ENCODE data around the gene OSBPL9.

OSBPL9 gene

GRCh38 chr1:51656374-51656773 lies 39.5 kb downstream of the OSBPL9 start:
- Histone ChIP-seq H3K9me3 (ENCODE audit: severe bottlenecking) (no peaks in the 10 kb centered on the region), H3K36me3 (ENCODE audit: low read depth) (peaks cover 5% of the 10 kb centered on the region; the same call in 1 of the 2 replicates), H3K27ac (ENCODE audit: poor library complexity, severe bottlenecking) (no peak overlapping the region), H3K4me3 (ENCODE audit: severe bottlenecking) (no peak overlapping the region), H3K4me1 (ENCODE audit: insufficient read depth, poor library complexity, severe bottlenecking) (peaks cover 16% of the 10 kb centered on the region), H3K27me3 (ENCODE audit: insufficient read depth, poor library complexity, severe bottlenecking) (no peaks in the 10 kb centered on the region)
- DNase-seq (ENCODE audit: low spot score) (no peak), ATAC-seq (ENCODE audit: low read depth) (no peak)
- TF ChIP-seq CTCF (IDR thresholded peaks at IDR 0.05; ENCODE audit: poor library complexity, severe bottlenecking): no peak

- no peak overlapping the region for H3K4me3 ChIP-seq (ENCODE audit: severe bottlenecking)
- TF ChIP-seq CTCF (IDR thresholded peaks at IDR 0.05; ENCODE audit: poor library complexity, severe bottlenecking): no peak
- ATAC-seq (ENCODE audit: low read depth): peak; percentile 28
- peaks cover 21% of the 10 kb centered on the region for H3K4me1 ChIP-seq (ENCODE audit: insufficient read depth, poor library complexity, severe bottlenecking)
- DNase-seq (ENCODE audit: low spot score): no peak
- no peaks in the 10 kb centered on the region for H3K9me3 ChIP-seq (ENCODE audit: severe bottlenecking)
- no peaks in the 10 kb centered on the region for H3K27me3 ChIP-seq (ENCODE audit: insufficient read depth, poor library complexity, severe bottlenecking)
- peak overlapping the region; percentile 86 for H3K27ac ChIP-seq (ENCODE audit: poor library complexity, severe bottlenecking)
- no peaks in the 10 kb centered on the region for H3K36me3 ChIP-seq (ENCODE audit: low read depth)
Measured at GRCh38 chr1:51660580-51660979, 43.7 kb downstream of the OSBPL9 start.

GRCh38 chr1:51661081-51661518 lies 44.2 kb downstream of the OSBPL9 start:
- Histone ChIP-seq H3K27me3 (ENCODE audit: insufficient read depth, poor library complexity, severe bottlenecking) (no peaks in the 10 kb centered on the region), H3K9me3 (ENCODE audit: severe bottlenecking) (no peaks in the 10 kb centered on the region), H3K36me3 (ENCODE audit: low read depth) (no peaks in the 10 kb centered on the region), H3K27ac (ENCODE audit: poor library complexity, severe bottlenecking) (peak overlapping the region; percentile 86), H3K4me3 (ENCODE audit: severe bottlenecking) (no peak overlapping the region), H3K4me1 (ENCODE audit: insufficient read depth, poor library complexity, severe bottlenecking) (peaks cover 21% of the 10 kb centered on the region)
- no peak for TF ChIP-seq CTCF (IDR thresholded peaks at IDR 0.05; ENCODE audit: poor library complexity, severe bottlenecking)
- DNase-seq (ENCODE audit: low spot score) (no peak), ATAC-seq (ENCODE audit: low read depth) (peak; percentile 99)

GRCh38 chr1:51663105-51663504 lies 46.2 kb downstream of the OSBPL9 start:
- no peaks in the 10 kb centered on the region for H3K27me3 ChIP-seq (ENCODE audit: insufficient read depth, poor library complexity, severe bottlenecking)
- H3K4me3 ChIP-seq (ENCODE audit: severe bottlenecking): no peak overlapping the region
- peaks cover 21% of the 10 kb centered on the region for H3K4me1 ChIP-seq (ENCODE audit: insufficient read depth, poor library complexity, severe bottlenecking)
- no peak for DNase-seq (ENCODE audit: low spot score)
- H3K9me3 ChIP-seq (ENCODE audit: severe bottlenecking): no peaks in the 10 kb centered on the region
- H3K27ac ChIP-seq (ENCODE audit: poor library complexity, severe bottlenecking): no peak overlapping the region
- H3K36me3 ChIP-seq (ENCODE audit: low read depth): no peaks in the 10 kb centered on the region
- no peak for TF ChIP-seq CTCF (IDR thresholded peaks at IDR 0.05; ENCODE audit: poor library complexity, severe bottlenecking)
- ATAC-seq (ENCODE audit: low read depth): no peak

- no peak for DNase-seq (ENCODE audit: low spot score)
- no peaks in the 10 kb centered on the region for H3K36me3 ChIP-seq (ENCODE audit: low read depth)
- ATAC-seq (ENCODE audit: low read depth): no peak
- no peaks in the 10 kb centered on the region for H3K27me3 ChIP-seq (ENCODE audit: insufficient read depth, poor library complexity, severe bottlenecking)
- no peaks in the 10 kb centered on the region for H3K9me3 ChIP-seq (ENCODE audit: severe bottlenecking)
- no peak for TF ChIP-seq CTCF (IDR thresholded peaks at IDR 0.05; ENCODE audit: poor library complexity, severe bottlenecking)
- no peak overlapping the region for H3K4me3 ChIP-seq (ENCODE audit: severe bottlenecking)
- peaks cover 21% of the 10 kb centered on the region for H3K4me1 ChIP-seq (ENCODE audit: insufficient read depth, poor library complexity, severe bottlenecking)
- H3K27ac ChIP-seq (ENCODE audit: poor library complexity, severe bottlenecking): no peak overlapping the region
Measured at GRCh38 chr1:51663721-51664120, 46.8 kb downstream of the OSBPL9 start.

All from RWPE2 (cell line).